OCI-LY3 (cell line): ENCODE data around the gene ZNF428.
"Not testable (repeated sequence)": the region's sequence is repeated elsewhere in the genome, so short reads cannot be mapped to it uniquely, and the experiment has no call there.

Source experiments
- H2AFZ ChIP-seq: fragments of 200-600, 300-600 bp; shearing (Covaris generic); 2 replicates; pipeline ENCODE4 v1.6.0; 2014; ENCODE audit warnings: antibody characterized with exemption, low read depth, low read length
- H3K27ac ChIP-seq: fragments of 200-600, 300-600 bp; sonication (generic); 2 replicates; pipeline ENCODE4 v1.5.1; 2014; ENCODE audit warnings: mild to moderate bottlenecking, low read length, moderate library complexity, mixed read lengths
- H3K27me3 ChIP-seq: fragments of 200-600, 300-600 bp; sonication (generic); 2 replicates; pipeline ENCODE4 v1.6.1; 2014; ENCODE audit warnings: low read depth, low read length, mixed read lengths
- H3K36me3 ChIP-seq: fragments of 200-600, 300-600 bp; sonication (generic); replicated peaks from 2 replicates; pipeline ENCODE3; 2014; ENCODE audit warnings: low read depth, low read length, mixed read lengths
- H3K4me1 ChIP-seq: fragments of 300-600, 200-600 bp; sonication (generic); 2 replicates; pipeline ENCODE4 v1.6.1; 2014; ENCODE audit warnings: low read length, mixed read lengths
- H3K4me2 ChIP-seq: fragments of 200-600, 300-600 bp; sonication (generic); 2 replicates; pipeline ENCODE4 v1.6.1; 2014; ENCODE audit warnings: low read length, mixed read lengths
- H3K4me3 ChIP-seq: fragments of 300-600, 200-600 bp; sonication (generic); 2 replicates; pipeline ENCODE4 v1.5.1; 2014; ENCODE audit warnings: antibody characterized with exemption, mild to moderate bottlenecking, low read length, moderate library complexity
- H3K79me2 ChIP-seq: fragments of 300-600, 200-600 bp; shearing (Covaris generic); 2 replicates; pipeline ENCODE4 v1.6.1; 2014; ENCODE audit warnings: mild to moderate bottlenecking, low read length, mixed read lengths
- H3K9ac ChIP-seq: fragments of 300-600, 200-600 bp; shearing (Covaris generic); 2 replicates; pipeline ENCODE4 v1.6.0; 2014; ENCODE audit warnings: mild to moderate bottlenecking, low read length, moderate library complexity
- H3K9me3 ChIP-seq: fragments of 200-600, 300-600 bp; shearing (Covaris generic); 2 replicates; pipeline ENCODE4 v1.6.1; 2014; ENCODE audit warnings: low read length, mixed read lengths; ENCODE audit not compliant: insufficient read depth
- H4K20me1 ChIP-seq: fragments of 200-600, 300-600 bp; sonication (generic); 2 replicates; pipeline ENCODE4 v1.6.1; 2016; ENCODE audit warnings: low read length, mixed read lengths; ENCODE audit not compliant: insufficient read depth
- CTCF ChIP-seq: fragments of 200-600, 300-600 bp; sonication (generic); IDR thresholded peaks from 2 replicates; pipeline ENCODE4 v1.5.1; 2014; ENCODE audit warnings: antibody characterized with exemption, low read length, low read depth
- EZH2phosphoT487 ChIP-seq: fragments of 200-600 bp; shearing (Covaris generic); IDR thresholded peaks from 2 replicates; pipeline ENCODE4 v1.6.1; 2018; ENCODE audit warnings: antibody characterized with exemption, mixed run types, low read depth

ZNF428 gene

GRCh38 chr19:43652546-43652874 lies 33.1 kb upstream of the ZNF428 start:
- Histone ChIP-seq H3K79me2 (no peaks in the 10 kb centered on the region), H3K4me2 (peak overlapping the region; percentile 58; the same call in 1 of the 2 replicates), H3K27me3 (no peaks in the 10 kb centered on the region), H2AFZ (peak overlapping the region; percentile 92), H3K9me3 (no peaks in the 10 kb centered on the region), H4K20me1 (no peaks in the 10 kb centered on the region), H3K4me3 (no peak overlapping the region), H3K9ac (no peak overlapping the region), H3K27ac (no peak overlapping the region), H3K4me1 (peaks cover 4% of the 10 kb centered on the region; the same call in 1 of the 2 replicates), H3K36me3 (no peaks in the 10 kb centered on the region)
- TF ChIP-seq CTCF (no peak), EZH2phosphoT487 (no peak)

DNA sequence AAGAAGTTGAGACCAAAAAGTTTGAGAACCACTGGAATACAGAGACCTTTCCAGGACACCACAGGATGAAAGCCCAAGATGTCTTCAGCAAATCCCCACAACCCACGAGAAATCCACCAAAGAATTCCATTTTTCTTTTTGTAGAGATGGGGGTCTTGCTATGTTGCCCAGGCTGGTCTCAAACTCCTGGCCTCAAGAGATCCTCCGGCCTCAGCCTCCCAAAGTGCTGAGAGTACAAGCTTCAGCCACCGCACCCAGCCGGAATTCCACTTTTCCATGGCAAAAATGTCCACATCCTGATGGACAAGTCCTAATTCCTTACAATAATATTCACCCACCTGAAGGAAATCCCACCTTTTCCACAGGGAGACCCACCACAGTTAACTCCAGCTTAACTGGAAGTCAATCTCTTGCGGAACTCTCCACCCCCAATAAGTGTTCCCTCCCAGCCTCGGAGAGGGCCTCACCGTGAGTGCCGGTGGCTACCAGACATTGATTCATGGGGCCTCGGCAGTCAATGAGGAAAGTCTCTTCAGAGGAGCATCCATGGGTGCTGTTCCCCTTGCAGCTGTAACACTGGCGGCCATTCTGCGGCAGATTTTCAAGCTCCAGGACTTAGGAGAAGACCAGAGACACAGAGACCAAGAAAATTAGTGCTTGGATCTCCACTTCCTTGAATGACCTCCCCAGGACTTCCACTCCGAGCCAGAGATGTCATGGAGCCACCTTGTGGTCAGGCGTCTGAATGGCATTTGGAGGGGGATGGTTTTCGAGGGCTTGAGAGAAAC lies 32.5 kb upstream of the ZNF428 start:
- Histone ChIP-seq H3K4me1 (peaks cover 4% of the 10 kb centered on the region; the same call in 1 of the 2 replicates), H3K36me3 (no peaks in the 10 kb centered on the region), H3K79me2 (no peaks in the 10 kb centered on the region), H3K27me3 (no peaks in the 10 kb centered on the region), H4K20me1 (no peaks in the 10 kb centered on the region), H3K4me2 (peak overlapping the region; percentile 58), H3K4me3 (peak overlapping the region; percentile 63), H3K9me3 (no peaks in the 10 kb centered on the region), H3K9ac (peak overlapping the region; percentile 27), H2AFZ (peak overlapping the region; percentile 92), H3K27ac (no peak overlapping the region)
- TF ChIP-seq CTCF: peak; percentile 86
- no peak for TF ChIP-seq EZH2phosphoT487

DNA sequence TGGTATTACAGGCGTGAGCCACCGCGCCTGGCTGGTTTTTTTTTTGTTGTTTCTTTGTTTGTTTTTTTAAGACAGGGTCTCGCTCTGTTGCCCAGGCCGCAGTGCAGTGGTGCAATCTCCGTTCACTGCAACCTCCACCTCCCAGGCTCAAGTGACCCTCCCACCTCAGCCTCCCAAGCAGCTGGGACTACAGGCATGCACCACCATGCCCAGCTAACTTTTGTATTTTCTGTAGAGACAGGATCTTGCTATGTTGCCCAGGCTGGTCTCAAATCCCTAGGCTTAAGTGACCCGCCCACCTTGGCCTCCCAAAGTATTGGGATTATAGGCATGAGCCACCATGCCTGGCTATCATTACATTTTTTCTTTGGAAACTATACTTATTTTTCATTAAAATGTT lies 30.8 kb upstream of the ZNF428 start:
- not testable (repeated sequence) for H3K4me2 ChIP-seq, H3K27me3 ChIP-seq, H2AFZ ChIP-seq, H4K20me1 ChIP-seq, H3K4me1 ChIP-seq, H3K9ac ChIP-seq, H3K4me3 ChIP-seq, H3K9me3 ChIP-seq, H3K79me2 ChIP-seq, H3K36me3 ChIP-seq, H3K27ac ChIP-seq

GRCh38 chr19:43649514-43649913 lies 30.1 kb upstream of the ZNF428 start:
- H3K9ac ChIP-seq: no peak overlapping the region
- H3K4me1 ChIP-seq: peaks cover 4% of the 10 kb centered on the region; the same call in 1 of the 2 replicates
- no peaks in the 10 kb centered on the region for H3K79me2 ChIP-seq
- H3K9me3 ChIP-seq: no peaks in the 10 kb centered on the region
- H3K4me3 ChIP-seq: no peak overlapping the region
- H3K27ac ChIP-seq: no peak overlapping the region
- H4K20me1 ChIP-seq: no peaks in the 10 kb centered on the region
- H3K27me3 ChIP-seq: no peaks in the 10 kb centered on the region
- H3K4me2 ChIP-seq: no peak overlapping the region
- H3K36me3 ChIP-seq: no peaks in the 10 kb centered on the region
- TF ChIP-seq CTCF (no peak), EZH2phosphoT487 (no peak)
- H2AFZ ChIP-seq: no peak overlapping the region
